SK-N-SH treated with all-trans-retinoic acid at 6 μM for 48 hours (cell line): ENCODE data around the gene ANKIB1.

Source experiments
- ARNTL ChIP-seq: fragments of 450-650 bp; formaldehyde crosslinking; IDR thresholded peaks from 2 replicates; pipeline ENCODE4 v1.5.0; 2020; ENCODE audit warnings: low read depth, mild to moderate bottlenecking, moderate library complexity, borderline replicate concordance
- GLIS3 ChIP-seq: fragments of 250-450 bp; sonication (Bioruptor Pico); IDR thresholded peaks from 2 replicates; pipeline ENCODE4 v1.5.0; 2020; ENCODE audit warnings: mild to moderate bottlenecking, moderate library complexity
- OSR1 ChIP-seq: fragments of 250-450 bp; sonication (Bioruptor Pico); IDR thresholded peaks from 2 replicates; pipeline ENCODE4 v1.8.0; 2022; ENCODE audit warnings: moderate library complexity, mild to moderate bottlenecking, inconsistent platforms
- PPARA ChIP-seq: fragments of 250-450 bp; sonication (Bioruptor Pico); IDR thresholded peaks from 2 replicates; pipeline ENCODE4 v1.5.0; 2020; ENCODE audit warnings: mild to moderate bottlenecking, borderline replicate concordance
- RARB ChIP-seq: fragments of 250-450 bp; sonication (Bioruptor Pico); IDR thresholded peaks from 2 replicates; pipeline ENCODE4 v1.8.0; 2021; ENCODE audit warnings: mild to moderate bottlenecking, moderate library complexity
- SNAI2 ChIP-seq: fragments of 250-450 bp; sonication (Bioruptor Pico); IDR thresholded peaks from 2 replicates; pipeline ENCODE4 v1.5.0; 2020; ENCODE audit warnings: mild to moderate bottlenecking, moderate library complexity
- TCF4 ChIP-seq: fragments of 250-450 bp; sonication (Bioruptor Pico); IDR thresholded peaks from 2 replicates; pipeline ENCODE4 v1.8.0; 2021; ENCODE audit warnings: mild to moderate bottlenecking, moderate library complexity, borderline replicate concordance
- ZFP3 ChIP-seq: fragments of 250-450 bp; sonication (Bioruptor Pico); IDR thresholded peaks from 2 replicates; pipeline ENCODE4 v1.5.0; 2020; ENCODE audit warnings: mild to moderate bottlenecking, moderate library complexity
- ZFP30 ChIP-seq: fragments of 450-650 bp; formaldehyde crosslinking; IDR thresholded peaks from 2 replicates; pipeline ENCODE4 v1.5.0; 2022; ENCODE audit warnings: mild to moderate bottlenecking, moderate library complexity
- TF ChIP-seq, protein P1 (sequence below): fragments of 250-450 bp; sonication (Bioruptor Pico); IDR thresholded peaks from 2 replicates; pipeline ENCODE4 v1.8.0; 2020; ENCODE audit warnings: mild to moderate bottlenecking, moderate library complexity, borderline replicate concordance
- TF ChIP-seq, protein P2 (sequence below): fragments of 250-450 bp; sonication (Bioruptor Pico); IDR thresholded peaks from 2 replicates; pipeline ENCODE4 v1.5.0; 2020; ENCODE audit warnings: mild to moderate bottlenecking, moderate library complexity
- TF ChIP-seq, protein P3 (sequence below): fragments of 250-450 bp; sonication (Bioruptor Pico); IDR thresholded peaks from 2 replicates; pipeline ENCODE4 v1.5.1; 2020; ENCODE audit warnings: low read depth, mild to moderate bottlenecking, moderate library complexity

DNA sequence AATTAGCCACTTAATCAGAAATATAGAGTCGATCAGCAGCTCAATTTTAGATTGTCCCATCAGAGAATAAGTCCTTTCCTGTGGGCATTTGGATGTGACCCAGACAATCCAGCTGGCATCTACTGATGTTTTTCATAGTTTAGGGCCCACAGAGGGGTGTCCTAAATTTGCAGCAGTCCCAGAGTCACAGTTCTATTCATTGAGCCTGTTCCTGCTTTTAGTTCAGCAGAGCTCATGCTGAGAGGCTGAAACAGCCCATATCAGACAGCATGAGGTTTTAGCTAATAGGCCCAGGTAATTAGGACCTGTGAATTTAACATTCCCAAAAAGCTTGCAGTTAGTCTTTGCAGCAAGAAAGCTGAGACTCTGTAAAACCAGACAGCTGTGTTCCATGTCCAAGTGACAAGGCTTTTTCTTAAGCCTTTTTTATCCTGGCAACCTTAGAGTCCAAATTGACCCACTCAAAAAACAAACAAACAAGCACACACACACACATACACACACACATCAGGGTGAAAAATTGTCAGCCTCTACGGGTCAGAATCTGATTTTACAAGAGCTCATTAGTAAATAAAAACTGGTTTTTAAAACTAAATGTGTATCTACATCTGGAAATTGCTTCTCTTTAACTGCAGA lies 33.7 kb downstream of the ANKIB1 start:
- TF ChIP-seq GLIS3 (CRISPR knock-in tag) (no peak), OSR1 (no peak), RARB (CRISPR knock-in tag) (no peak), ZFP3 (CRISPR knock-in tag) (no peak), ARNTL (CRISPR knock-in tag) (no peak), PPARA (no peak), SNAI2 (CRISPR knock-in tag) (no peak), TCF4 (CRISPR knock-in tag) (no peak), ZFP30 (no peak)
- TF ChIP-seq, protein P1, sequence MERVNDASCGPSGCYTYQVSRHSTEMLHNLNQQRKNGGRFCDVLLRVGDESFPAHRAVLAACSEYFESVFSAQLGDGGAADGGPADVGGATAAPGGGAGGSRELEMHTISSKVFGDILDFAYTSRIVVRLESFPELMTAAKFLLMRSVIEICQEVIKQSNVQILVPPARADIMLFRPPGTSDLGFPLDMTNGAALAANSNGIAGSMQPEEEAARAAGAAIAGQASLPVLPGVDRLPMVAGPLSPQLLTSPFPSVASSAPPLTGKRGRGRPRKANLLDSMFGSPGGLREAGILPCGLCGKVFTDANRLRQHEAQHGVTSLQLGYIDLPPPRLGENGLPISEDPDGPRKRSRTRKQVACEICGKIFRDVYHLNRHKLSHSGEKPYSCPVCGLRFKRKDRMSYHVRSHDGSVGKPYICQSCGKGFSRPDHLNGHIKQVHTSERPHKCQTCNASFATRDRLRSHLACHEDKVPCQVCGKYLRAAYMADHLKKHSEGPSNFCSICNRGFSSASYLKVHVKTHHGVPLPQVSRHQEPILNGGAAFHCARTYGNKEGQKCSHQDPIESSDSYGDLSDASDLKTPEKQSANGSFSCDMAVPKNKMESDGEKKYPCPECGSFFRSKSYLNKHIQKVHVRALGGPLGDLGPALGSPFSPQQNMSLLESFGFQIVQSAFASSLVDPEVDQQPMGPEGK: no peak
- TF ChIP-seq, protein P2, sequence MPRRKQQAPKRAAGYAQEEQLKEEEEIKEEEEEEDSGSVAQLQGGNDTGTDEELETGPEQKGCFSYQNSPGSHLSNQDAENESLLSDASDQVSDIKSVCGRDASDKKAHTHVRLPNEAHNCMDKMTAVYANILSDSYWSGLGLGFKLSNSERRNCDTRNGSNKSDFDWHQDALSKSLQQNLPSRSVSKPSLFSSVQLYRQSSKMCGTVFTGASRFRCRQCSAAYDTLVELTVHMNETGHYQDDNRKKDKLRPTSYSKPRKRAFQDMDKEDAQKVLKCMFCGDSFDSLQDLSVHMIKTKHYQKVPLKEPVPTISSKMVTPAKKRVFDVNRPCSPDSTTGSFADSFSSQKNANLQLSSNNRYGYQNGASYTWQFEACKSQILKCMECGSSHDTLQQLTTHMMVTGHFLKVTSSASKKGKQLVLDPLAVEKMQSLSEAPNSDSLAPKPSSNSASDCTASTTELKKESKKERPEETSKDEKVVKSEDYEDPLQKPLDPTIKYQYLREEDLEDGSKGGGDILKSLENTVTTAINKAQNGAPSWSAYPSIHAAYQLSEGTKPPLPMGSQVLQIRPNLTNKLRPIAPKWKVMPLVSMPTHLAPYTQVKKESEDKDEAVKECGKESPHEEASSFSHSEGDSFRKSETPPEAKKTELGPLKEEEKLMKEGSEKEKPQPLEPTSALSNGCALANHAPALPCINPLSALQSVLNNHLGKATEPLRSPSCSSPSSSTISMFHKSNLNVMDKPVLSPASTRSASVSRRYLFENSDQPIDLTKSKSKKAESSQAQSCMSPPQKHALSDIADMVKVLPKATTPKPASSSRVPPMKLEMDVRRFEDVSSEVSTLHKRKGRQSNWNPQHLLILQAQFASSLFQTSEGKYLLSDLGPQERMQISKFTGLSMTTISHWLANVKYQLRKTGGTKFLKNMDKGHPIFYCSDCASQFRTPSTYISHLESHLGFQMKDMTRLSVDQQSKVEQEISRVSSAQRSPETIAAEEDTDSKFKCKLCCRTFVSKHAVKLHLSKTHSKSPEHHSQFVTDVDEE: no peak
- TF ChIP-seq, protein P3, sequence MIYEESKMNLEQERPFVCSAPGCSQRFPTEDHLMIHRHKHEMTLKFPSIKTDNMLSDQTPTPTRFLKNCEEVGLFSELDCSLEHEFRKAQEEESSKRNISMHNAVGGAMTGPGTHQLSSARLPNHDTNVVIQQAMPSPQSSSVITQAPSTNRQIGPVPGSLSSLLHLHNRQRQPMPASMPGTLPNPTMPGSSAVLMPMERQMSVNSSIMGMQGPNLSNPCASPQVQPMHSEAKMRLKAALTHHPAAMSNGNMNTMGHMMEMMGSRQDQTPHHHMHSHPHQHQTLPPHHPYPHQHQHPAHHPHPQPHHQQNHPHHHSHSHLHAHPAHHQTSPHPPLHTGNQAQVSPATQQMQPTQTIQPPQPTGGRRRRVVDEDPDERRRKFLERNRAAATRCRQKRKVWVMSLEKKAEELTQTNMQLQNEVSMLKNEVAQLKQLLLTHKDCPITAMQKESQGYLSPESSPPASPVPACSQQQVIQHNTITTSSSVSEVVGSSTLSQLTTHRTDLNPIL: no peak
